ENCODE results near the gene PTCD2. TPM values are rescaled to one million over a fixed set of nuclear protein-coding genes. Genes with fewer than 3 reads are reported as not detected.
"Not testable (repeated sequence)": the region's sequence is repeated elsewhere in the genome, so short reads cannot be mapped to it uniquely, and the experiment has no call there.

Gene PTCD2
- polyA plus RNA-seq, 3 donors, result 9.8 to 12.0 (median 11.5) TPM

DNA sequence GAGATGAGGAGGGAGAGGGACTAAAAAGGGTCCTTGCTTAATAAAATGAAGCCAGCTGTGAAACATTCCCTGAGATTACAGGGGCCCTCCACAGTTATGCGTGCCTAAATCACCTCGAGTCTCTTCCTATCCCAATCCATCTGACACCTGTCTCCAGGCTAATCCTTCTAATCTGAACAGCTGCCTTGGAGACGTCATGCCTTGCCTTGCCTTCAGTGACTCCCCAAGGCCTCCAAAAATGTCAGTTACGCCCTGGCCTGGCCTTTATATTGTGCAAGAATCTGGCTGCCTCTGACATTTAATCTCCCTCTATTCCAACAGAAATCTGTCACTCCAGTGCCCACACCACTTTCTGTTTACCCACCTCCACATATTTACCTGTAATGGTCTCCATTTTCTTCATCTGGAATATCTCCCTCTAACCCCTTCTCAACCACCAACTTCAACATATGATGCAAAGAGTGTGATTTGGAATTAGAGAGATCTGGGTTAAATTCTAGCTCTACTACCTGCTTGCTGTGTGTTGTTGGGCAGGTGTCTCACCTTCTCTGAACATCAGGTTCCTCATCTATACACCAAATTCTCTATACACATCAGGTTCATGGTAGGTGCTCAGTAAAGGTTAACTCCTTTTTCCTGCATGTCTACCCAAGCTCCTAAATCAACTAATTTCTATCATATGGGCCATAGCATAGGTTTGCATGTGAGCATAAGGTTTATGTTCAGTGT, 57.9 kb downstream of the PTCD2 start:
- no peak for DNase-seq

DNA sequence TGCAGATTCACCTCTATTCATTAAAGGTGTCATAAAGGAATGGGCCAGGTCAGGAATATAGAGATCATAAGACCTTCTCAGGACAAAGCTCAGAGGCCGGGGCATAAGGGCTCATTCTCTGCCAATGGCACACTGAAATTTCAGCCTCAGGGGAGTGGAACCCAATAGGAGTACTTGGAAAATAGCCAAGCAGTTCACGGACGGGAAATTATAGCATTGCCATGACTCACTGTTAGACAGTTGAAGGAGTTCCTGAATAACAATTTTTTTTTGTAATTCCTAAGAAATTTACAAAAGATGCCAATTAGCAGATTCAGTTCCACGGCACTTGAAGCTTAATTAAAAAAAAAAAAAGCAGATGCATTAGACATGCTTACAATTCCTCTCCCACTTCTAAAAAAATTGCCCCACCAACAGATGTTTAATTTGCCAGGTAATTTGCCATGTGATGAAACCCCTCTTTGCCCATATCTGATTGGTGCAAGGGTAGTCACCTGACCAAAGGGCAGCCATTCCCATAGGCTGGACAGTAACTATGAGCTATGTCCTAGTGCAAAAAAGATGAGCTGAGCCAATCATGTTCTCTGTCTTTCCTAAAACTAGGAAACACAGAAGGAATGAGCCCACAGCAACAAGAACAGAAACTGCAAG, 58.6 kb downstream of the PTCD2 start:
- DNase-seq, result peak; percentile 40

DNA sequence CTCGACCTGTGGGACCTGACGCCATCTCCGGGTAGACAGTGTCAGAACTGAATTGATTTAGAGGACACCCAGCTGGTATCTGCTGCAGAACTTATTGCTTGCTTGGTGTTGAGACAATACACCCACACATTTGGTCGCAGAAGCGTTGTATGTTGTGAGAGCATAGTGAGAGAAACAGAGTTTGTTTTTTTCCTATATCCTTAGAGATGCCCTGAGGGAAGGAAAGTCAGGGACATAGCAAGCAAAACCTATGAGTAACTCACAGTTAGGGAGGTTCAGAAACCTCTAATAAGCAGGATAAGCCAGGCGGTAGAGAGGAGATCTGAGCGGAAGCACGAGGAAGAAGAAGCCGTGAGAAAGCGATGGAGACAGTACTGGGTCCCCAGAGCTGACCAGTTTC, 59.8 kb downstream of the PTCD2 start:
- DNase-seq, result no peak

DNA sequence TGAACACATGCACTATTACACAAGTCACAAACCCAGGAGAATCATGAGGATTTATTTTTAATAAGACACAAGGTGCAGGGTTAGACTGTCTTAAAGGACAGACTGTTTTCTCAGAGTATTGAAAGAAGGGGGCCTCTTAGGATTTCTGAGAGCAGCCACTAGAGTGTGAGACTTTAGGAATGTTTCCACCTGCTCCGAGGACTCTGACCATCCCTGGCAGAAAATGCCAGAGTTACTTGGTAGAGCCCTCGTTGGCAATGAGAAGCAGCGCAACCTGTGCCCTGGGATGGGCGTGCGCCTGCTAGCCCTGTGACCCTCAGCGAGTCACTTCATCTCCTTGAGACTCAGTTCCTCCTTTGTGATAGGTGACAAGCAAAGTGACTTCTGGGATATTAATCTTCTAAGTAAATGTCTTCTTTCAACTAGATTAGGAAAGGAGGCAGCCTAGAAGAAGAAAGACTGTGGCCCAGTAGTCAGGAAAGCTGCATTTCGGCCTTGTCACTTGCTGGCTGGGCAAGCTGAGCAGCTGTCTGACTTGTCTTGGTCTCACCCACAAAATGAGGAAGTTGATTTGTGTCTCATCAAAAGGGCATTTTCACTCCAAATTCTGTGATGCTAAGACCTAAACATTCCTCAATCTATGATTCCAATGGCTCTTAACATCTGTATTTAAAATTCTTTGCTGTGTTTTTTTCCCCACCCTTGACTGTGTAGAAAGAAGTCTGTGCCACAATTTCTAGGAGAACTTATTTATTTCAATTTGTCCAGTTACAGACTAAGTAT, 60.5 kb downstream of the PTCD2 start:
- no peak for DNase-seq

DNA sequence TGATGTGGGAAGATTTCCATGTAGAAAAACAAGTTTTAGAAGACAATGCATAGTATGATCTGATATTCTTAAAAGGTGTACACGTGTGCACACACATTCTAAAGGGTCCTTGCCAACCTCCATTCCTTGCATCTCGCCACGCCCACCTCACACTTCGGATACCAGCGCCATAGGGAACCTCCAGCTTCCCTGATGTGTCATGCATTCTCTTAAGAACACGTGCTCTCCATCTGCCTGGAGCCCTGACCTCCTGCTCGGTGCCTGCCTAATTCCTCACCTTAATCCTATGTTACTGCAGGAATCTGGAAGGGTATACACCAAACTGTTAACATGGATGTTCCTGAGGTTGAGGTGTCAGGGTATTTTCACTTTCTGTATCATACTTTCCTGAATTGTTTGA, 63.1 kb downstream of the PTCD2 start:
- no peak for DNase-seq

DNA sequence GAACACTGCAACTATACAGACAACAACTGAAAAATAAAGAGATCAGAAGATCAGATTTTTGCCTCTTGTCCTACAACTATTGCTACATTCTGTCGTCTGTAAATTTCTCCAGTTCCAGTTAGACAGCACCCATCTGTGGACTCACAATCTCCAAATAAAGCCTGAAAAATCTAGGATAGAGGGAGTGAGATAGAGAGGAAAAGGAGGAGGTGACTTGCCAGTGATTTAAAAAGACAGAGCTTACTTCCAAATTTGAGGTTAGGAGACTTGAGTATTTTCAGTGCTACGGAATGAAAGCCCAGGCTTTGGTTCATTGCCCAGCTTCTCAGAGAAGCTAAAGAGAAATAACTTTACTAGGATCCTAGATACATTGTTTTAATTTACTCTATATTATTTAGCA, 63.6 kb downstream of the PTCD2 start:
- DNase-seq, result no peak

DNA sequence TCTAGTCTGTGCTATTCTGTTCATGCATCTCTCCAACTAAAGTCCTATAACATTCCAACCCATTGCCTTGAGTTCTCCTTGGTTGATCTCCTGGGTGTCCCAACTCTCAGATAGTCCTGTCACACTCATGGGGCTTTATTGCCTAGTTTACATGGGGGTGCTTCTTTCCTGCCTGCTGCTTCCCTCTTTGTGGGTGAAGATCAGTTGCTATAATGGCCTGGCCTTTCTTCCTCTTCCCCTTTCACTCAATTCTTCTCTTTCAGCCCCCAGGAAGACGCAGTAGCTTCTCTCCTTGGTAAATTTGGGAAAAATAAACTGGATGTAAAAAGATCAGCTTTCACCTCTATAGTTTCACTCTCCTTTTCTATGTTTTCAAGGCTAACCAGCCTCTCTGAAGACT, 66.5 kb downstream of the PTCD2 start:
- no peak for DNase-seq

DNA sequence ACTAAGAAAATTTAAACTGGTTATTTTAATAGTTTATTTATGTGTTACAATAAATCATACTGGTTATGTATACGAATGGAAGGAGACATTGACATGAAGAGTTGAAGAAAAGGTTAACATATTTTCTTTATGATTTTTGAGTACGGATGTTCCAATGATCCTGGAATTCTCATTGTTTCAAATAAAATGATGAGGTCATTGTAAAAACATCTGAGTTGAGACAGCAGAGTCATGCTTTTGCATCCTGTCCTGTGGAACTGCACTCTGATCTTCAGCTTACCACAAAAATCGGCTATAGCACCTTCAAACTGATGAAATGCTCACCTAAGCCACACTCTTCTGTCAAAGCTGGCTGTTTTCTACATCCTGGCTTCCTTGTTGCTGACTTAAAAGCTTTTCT, 67.8 kb downstream of the PTCD2 start:
- DNase-seq, result no peak

DNA sequence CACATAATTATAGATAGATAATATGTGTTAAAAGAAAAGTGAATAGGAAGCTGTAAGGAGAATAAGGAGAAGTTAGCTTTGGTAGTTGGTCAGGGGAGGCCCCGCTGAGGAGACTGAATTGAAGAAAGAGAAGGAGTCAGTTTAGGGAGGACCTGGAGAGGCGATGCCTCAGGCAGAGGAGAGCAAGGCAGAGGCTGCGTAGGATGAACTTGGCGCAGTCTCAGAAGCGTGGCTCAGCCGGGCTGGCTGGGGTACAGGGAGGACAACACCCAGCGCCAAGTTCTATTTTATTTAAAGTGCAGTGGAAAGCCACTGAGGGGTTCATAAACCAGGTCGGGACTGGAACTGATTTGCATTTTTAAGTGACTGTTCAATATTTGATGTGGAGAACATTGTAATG, 68.5 kb downstream of the PTCD2 start:
- DNase-seq, result no peak

DNA sequence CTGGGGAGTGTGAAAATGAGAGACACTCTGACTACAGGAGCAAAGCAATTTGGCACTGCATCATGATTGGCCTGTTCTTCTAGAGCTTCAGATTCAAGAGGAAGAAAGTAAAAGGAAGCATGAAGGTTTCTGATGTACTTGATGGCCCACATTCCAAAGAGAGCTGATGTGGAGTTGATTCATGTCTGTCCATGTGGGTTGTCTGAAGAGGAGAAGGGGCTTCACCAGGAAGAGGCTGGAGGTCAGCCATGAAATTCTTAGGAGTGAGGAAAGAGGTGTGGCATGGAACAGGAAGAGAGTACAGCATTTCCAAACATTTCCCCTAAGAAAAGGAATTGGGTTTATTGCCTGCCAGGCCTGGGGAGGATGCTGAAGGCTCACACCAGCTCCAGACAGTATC, 70.7 kb downstream of the PTCD2 start:
- DNase-seq, result no peak

DNA sequence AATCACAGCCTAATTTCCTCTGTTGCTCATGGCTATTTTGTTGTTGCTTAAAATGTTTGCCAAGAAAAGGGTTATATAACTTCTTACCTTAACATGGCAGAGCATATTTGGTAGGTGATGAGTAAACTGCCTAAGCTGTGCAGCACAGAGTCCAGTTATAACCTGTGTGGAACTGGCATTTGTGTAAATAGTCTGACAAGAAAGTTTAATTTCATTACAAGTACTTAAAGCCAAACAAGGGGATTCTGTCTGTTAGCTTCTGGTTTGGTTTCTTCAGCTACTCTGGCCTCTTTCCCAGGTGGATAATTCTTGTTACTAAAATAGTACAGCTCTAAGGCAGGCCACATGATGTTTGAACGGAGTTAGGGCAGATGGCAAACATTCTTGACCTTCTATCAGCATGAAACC, 72.2 kb downstream of the PTCD2 start:
- DNase-seq, result no peak

DNA sequence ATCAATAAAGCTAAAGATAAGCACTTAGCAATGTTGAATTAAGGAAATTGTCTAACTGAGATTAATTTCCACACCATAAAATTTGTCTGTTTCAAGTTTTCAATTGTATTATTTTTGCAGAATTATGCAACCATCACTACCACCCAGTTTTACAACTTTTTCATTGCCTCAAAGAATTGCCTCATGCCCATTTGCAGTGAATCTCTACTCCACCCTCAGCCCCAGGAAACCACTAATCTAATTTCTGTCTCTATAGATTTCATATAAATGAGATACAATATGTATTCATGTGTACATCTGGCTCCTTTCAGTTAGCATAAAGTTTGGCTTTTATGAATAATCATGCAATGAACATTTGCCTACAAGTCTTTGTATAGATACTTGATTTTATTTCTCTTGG, 72.9 kb downstream of the PTCD2 start:
- DNase-seq, result no peak

DNA sequence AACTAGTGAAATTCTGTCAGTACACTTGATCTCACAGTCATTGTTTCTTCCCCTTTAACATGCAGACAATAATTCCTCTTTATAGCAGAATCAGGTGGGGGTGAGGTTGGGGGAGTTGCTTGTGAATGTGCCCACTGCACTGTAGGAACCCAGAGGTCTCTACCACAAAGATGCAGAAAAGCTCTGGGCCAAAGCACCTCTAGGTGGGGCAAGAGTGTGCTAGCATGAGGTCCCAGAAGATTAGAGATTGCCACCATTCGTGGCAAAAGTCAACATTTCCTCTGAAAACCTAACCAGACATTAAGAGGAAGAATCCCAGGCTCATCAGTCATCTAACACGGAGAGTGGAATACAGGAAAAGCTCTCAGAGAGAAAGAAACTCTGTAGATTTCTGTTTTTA, 74.5 kb downstream of the PTCD2 start:
- DNase-seq, result no peak

DNA sequence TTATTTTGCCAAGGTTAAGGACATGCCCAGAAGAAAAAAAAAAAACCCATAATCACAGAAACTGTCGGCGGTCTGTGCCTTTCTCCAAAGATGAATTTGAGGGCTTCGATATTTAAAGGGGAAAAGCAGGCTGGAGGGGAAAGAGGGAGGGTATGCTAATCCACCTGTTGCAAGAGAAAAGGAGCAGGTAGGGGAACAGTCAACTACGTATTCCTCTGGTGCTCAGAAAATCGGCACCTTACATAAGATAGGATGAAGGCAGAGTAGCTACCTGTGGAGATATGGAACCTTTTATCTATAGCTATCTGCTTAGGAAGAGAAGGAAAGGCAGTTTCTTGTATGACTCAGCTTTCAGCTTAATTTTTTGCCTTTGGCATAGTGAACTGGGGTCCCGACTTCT, 77.7 kb downstream of the PTCD2 start:
- DNase-seq, result no peak

DNA sequence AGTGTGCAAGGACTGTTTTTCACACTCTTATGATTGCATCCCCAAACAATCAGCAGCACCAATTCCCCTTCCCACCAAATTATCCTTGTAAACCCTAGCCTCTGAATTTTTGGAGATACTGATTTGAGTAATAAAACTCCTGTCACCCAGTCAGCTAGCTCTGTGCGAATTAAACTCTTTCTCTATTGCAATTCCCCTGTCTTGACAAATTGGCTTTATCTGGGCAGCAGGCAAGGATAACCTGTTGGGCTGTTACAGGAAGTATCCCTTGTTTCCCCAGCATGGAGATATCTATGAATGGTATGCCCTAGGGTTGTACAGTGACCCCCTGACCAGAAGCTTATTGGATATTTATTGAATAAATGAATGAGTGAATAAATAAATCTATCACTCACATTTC, 80.8 kb downstream of the PTCD2 start:
- no peak for DNase-seq

DNA sequence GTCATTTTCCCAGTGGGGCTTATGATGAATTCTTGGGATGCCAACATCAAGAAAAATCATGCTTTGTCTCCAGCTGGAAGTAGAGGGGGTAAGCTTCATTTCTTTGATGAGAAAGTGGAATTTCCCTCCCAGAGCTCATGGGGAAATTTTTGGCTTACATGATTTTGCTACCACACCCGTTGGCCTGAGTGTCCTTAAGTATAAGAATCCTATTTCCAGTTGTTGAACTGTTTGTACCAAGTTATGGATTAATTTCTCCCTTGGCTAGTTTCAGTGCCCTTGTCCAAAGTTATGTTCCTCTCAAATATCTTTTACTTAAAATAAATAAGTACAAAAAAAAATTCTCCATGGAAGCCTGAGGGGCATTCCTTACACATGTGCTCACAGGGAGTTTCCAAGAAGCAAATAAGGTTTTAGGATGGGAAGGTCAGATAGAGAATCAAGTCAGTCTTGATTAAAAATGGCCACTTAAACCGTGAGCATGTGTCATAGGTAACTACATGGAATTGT, 82.3 kb downstream of the PTCD2 start:
- no peak for DNase-seq

DNA sequence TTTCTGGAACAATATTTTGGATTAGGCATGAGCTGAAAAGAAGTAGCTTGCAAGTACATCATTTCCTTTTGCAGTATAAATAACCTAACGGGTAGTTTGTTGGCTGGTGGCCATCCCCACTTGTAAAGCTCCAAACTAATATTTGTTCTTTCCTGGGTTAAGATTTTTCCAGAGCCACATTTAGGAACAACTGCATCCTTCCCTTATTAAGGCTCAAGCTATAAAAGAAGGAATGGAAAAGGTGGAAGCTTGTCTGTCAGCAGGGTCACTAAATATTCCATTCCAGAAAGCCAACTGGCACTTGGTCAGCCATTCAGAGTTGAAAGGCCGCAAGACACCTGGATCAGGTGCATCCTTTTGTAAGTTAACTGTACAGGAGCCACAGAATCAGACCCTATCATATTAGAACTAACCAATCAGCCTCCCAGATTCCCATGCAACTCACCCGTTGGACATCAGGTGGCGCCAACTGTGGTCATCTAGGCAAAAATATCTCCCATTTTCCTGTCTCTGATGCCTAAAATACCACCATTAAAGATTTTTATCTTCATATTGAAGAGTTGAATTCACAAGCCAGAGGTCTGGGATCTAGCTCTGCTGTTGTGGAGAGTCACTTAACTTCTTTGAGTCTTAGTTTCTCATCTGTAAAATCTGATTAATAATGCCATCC, 82.9 kb downstream of the PTCD2 start:
- no peak for DNase-seq

DNA sequence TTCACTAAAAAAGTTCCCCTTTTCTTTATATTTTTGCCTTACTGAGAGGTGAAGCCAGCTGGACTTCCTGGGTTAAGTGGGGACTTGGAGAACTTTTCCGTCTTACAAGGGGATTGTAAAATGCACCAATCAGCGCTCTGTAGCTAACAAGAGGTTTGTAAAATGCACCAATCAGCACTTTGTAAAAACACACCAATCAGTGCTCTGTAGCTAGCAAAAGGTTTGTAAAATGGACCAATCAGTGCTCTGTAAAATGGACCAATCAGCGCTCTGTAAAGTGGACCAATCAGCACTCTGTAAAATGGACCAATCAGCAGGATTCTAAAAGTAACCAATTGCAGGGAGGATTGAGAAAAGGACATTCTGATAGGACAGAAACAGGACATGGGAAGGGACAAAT, 84.6 kb downstream of the PTCD2 start:
- not testable (repeated sequence) for DNase-seq

DNA sequence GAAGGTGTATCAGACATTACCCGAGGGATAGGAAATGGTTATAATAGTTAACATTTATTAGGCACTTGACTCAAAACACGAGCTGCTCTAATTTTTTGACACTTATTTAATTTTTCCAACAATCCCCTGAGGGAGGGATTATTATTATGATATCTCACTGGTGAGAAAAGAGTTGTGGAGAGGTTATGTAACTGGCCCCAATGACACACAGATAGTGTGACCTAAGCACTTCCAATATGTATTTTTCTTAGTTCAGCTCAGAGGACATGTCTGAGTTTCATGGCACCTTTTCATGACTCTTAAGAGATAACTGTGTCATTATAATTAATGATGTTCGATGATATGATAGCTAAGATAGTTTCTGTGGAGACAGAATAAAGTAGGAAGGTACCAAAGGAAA, 86.9 kb downstream of the PTCD2 start:
- no peak for DNase-seq

DNA sequence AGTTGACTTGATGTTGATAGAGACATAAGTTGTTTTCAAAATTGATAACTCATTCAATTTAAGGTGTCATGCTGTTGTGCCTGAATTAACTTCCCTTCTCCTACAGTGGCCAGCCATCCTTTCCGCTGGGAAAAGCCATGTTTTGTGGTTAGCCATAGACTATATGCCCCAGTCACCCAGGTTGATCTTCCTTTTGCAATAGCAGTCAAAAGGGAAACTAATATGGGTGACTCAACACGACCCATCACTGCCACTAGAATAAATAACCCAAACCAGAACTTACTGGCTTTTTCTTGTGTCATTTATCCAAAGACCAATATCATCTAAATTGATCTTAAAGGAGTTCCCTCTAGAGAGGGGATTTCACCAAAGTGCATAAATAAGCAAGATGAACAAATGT, 87.4 kb downstream of the PTCD2 start:
- no peak for DNase-seq

DNA sequence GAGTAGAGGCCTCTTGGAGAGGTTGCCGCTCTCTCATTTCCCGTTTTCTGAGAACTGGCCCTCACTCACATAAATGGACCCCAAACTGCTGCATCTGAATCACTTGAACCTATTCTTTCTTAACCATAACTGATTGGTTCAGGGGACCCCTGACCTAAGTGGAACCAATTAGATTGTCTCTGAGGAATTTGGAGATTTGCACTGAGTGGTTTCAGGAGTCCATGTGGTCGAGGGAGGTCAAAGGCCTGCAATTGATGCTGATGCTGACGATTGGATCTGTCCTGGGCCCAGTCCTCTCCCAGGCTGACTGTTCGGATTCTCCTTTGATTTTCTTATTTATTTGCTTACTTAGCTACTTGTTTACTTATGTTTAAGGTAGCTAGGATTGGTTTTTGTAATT, 88.0 kb downstream of the PTCD2 start:
- DNase-seq, result no peak

DNA sequence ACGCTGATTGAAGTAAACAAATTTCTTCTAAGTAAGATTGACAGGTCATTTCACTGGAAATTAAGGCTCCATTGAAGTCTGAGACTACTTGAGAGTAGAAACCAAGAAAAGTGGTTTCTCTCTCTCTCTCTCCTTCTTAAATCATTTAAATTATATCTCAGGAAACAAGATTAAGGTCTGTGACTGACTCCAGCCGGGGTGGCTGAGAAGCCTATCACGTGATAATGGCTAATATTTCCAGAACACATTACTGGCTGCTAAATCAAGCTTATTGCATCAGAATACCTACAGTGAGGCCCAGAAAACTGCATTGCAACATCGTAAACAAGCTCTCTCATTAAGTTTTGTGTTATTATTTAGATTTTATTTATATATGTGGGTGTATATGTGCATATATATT, 88.4 kb downstream of the PTCD2 start:
- DNase-seq, result no peak
